Urinary bladder (tissue), 4 donors: Measurements from ENCODE around the gene ANKLE2. TPM values are rescaled to one million over a fixed set of nuclear protein-coding genes. Genes with fewer than 3 reads are reported as not detected.
"Not testable (repeated sequence)": the region's sequence is repeated elsewhere in the genome, so short reads cannot be mapped to it uniquely, and the experiment has no call there.

Experiments used
- DNase-seq: peaks from one replicate; pipeline ENCODE4 v3.0.0-alpha.2; 2015; ENCODE audit errors: extremely low spot score
- H3K27ac ChIP-seq: one replicate; pipeline ENCODE4 v1.5.1; 2013; ENCODE audit warnings: low read depth, mild to moderate bottlenecking, moderate library complexity
- H3K36me3 ChIP-seq: one replicate; pipeline ENCODE4 v1.6.1; 2013; ENCODE audit warnings: mild to moderate bottlenecking, moderate library complexity; ENCODE audit not compliant: insufficient read depth
- H3K4me1 ChIP-seq: one replicate; pipeline ENCODE4 v1.6.1; 2013; ENCODE audit warnings: mild to moderate bottlenecking, moderate library complexity; ENCODE audit not compliant: insufficient read depth
- H3K4me3 ChIP-seq: one replicate; pipeline ENCODE4 v1.5.1; 2013; ENCODE audit warnings: low read depth, low read length
- WGBS: extraction: QIAGEN DNeasy Blood & Tissue Kit; methylation state at CpG from one replicate; pipeline ENCODE4 v1.1.7; 2013; 5-methylcytosine and 5-hydroxymethylcytosine counted together
- polyA plus RNA-seq: library from polyadenylated mRNA; stranded (reverse); fragments of 200-250 nt; gene quantifications from one replicate; pipeline ENCODE4 v1.2.3, GENCODE V29; 2013
- total RNA-seq: library from RNA; depleted of rRNA; stranded (reverse); fragments of >200 nt; gene quantifications from one replicate; pipeline ENCODE4 v1.2.3, GENCODE V29; 2014
- donor health status: healthy with polysubstance abuse.
- donor health status: healthy.

ANKLE2 gene
- total and polyA plus RNA-seq, 2 donors = 25.6 to 40.8 TPM

GRCh38 chr12:132773077-132773955 is 11.7 kb upstream of the ANKLE2 start:
- H3K27ac ChIP-seq = no peak overlapping the region
- no peak overlapping the region for H3K4me3 ChIP-seq
- 91% methylated on average over 41 of the region's 41 CpGs for WGBS
- H3K36me3 ChIP-seq = peaks cover 5% of the 10 kb centered on the region
- no peaks in the 10 kb centered on the region for H3K4me1 ChIP-seq
- no peak for DNase-seq

- no peaks in the 10 kb centered on the region for H3K4me1 ChIP-seq
- DNase-seq = no peak
- no peak overlapping the region for H3K27ac ChIP-seq
- no peak overlapping the region for H3K4me3 ChIP-seq
- 85% methylated on average over 14 of the region's 14 CpGs for WGBS
- H3K36me3 ChIP-seq = peaks cover 5% of the 10 kb centered on the region
Observed at GRCh38 chr12:132772606-132773005, 11.0 kb upstream of the ANKLE2 start.

- DNase-seq = no peak
- WGBS = 85% methylated on average over 15 of the region's 15 CpGs
- H3K36me3 ChIP-seq = peaks cover 5% of the 10 kb centered on the region
- H3K4me3 ChIP-seq = no peak overlapping the region
- H3K27ac ChIP-seq = no peak overlapping the region
- H3K4me1 ChIP-seq = no peaks in the 10 kb centered on the region
Observed at GRCh38 chr12:132771126-132771838, 9.7 kb upstream of the ANKLE2 start.

- H3K4me3 ChIP-seq = no peak overlapping the region
- no peak for DNase-seq
Observed at GRCh38 chr12:132766380-132767085, 4.9 kb upstream of the ANKLE2 start.

GRCh38 chr12:132765361-132765760 is 3.7 kb upstream of the ANKLE2 start:
- WGBS = 60% methylated on average over 11 of the region's 11 CpGs
- Histone ChIP-seq H3K36me3 (no peaks in the 10 kb centered on the region), H3K4me3 (no peak overlapping the region), H3K27ac (no peak overlapping the region), H3K4me1 (peaks cover 2% of the 10 kb centered on the region)
- no peak for DNase-seq

More at GRCh38 chr12:132766380-132767085, 4.9 kb upstream of the ANKLE2 start:
- Histone ChIP-seq H3K4me1 (no peaks in the 10 kb centered on the region), H3K27ac (no peak overlapping the region), H3K36me3 (no peaks in the 10 kb centered on the region)
- WGBS = 72% methylated on average over 27 of the region's 27 CpGs

- DNase-seq = no peak
- 95% methylated on average over 20 of the region's 20 CpGs for WGBS
- Histone ChIP-seq H3K4me3 (no peak overlapping the region), H3K36me3 (no peaks in the 10 kb centered on the region), H3K4me1 (peaks cover 3% of the 10 kb centered on the region), H3K27ac (no peak overlapping the region)
Observed at GRCh38 chr12:132764231-132764630, 2.6 kb upstream of the ANKLE2 start.

GRCh38 chr12:132761921-132762583 is 420 bp upstream of the ANKLE2 start:
- Histone ChIP-seq H3K36me3 (no peaks in the 10 kb centered on the region), H3K4me3 (peak overlapping the region; percentile 99), H3K4me1 (peaks cover 3% of the 10 kb centered on the region), H3K27ac (peak overlapping the region; percentile 95)
- WGBS = under 1% methylated on average over 89 of the region's 89 CpGs
- peak; percentile 69 for DNase-seq

GRCh38 chr12:132759359-132759758 is 2.3 kb downstream of the ANKLE2 start:
- DNase-seq = no peak
- Histone ChIP-seq H3K36me3 (no peaks in the 10 kb centered on the region), H3K4me3 (no peak overlapping the region), H3K4me1 (peaks cover 3% of the 10 kb centered on the region), H3K27ac (no peak overlapping the region)
- 92% methylated on average over 8 of the region's 8 CpGs for WGBS

- DNase-seq, H3K36me3 ChIP-seq, H3K27ac ChIP-seq, H3K4me1 ChIP-seq, H3K4me3 ChIP-seq: not testable (repeated sequence)
- WGBS = 87% methylated on average over 28 of the region's 28 CpGs
Observed at GRCh38 chr12:132758825-132759224, 2.8 kb downstream of the ANKLE2 start.

- DNase-seq = no peak
- H3K36me3 ChIP-seq = peaks cover 2% of the 10 kb centered on the region
- 85% methylated on average over 14 of the region's 14 CpGs for WGBS
- H3K27ac ChIP-seq = no peak overlapping the region
- H3K4me3 ChIP-seq = no peak overlapping the region
- H3K4me1 ChIP-seq = no peaks in the 10 kb centered on the region
Observed at GRCh38 chr12:132754160-132754932, 7.3 kb downstream of the ANKLE2 start.

GRCh38 chr12:132753670-132754069 is 8.0 kb downstream of the ANKLE2 start:
- not testable (repeated sequence) for H3K36me3 ChIP-seq
- 96% methylated on average over 7 of the region's 7 CpGs for WGBS

GRCh38 chr12:132748319-132748718 is 13.3 kb downstream of the ANKLE2 start:
- Histone ChIP-seq H3K36me3 (peaks cover 8% of the 10 kb centered on the region), H3K27ac (no peak overlapping the region), H3K4me1 (no peaks in the 10 kb centered on the region), H3K4me3 (no peak overlapping the region)
- 91% methylated on average over 10 of the region's 10 CpGs for WGBS
- DNase-seq = no peak

More at GRCh38 chr12:132753670-132754069, 8.0 kb downstream of the ANKLE2 start:
- H3K4me3 ChIP-seq, H3K4me1 ChIP-seq, DNase-seq, H3K27ac ChIP-seq: not testable (repeated sequence)
